Stimulated activated CD8-positive, alpha-beta memory T cell treated with anti-CD3 and anti-CD28 coated beads, Interleukin-4, amount 100 ng/mL, for 1 hour (primary cell): Measurements from ENCODE around the gene PSPH.

Experiments used
- DNase-seq, 2 donors: peaks; one replicate each; pipeline ENCODE4 v3.0.0-alpha.2; 2020; ENCODE audit warnings: low read depth in 2 of 2, low spot score in 1 of 2

PSPH gene

GRCh38 chr7:56007167-56007652 lies 44.0 kb downstream of the PSPH start:
- no peak for DNase-seq

- DNase-seq: no peak
Observed at GRCh38 chr7:56003749-56004148, 47.5 kb downstream of the PSPH start.

- DNase-seq: no peak
Observed at GRCh38 chr7:55996856-55997500, 54.3 kb downstream of the PSPH start.

GRCh38 chr7:55992346-55992745 lies 58.9 kb downstream of the PSPH start:
- DNase-seq: no peak

GRCh38 chr7:55983537-55983936 lies 67.7 kb downstream of the PSPH start:
- DNase-seq: no peak

- no peak for DNase-seq
Observed at GRCh38 chr7:55980266-55980665, 71.0 kb downstream of the PSPH start.

GRCh38 chr7:55977831-55978230 lies 73.4 kb downstream of the PSPH start:
- no peak for DNase-seq

GRCh38 chr7:55975988-55976633 lies 75.1 kb downstream of the PSPH start:
- DNase-seq: no peak

- DNase-seq: no peak
Observed at GRCh38 chr7:55973747-55974250, 77.4 kb downstream of the PSPH start.

- DNase-seq: no peak
Observed at GRCh38 chr7:55970978-55971377, 80.3 kb downstream of the PSPH start.

GRCh38 chr7:55970561-55970960 lies 80.7 kb downstream of the PSPH start:
- no peak for DNase-seq

- no peak for DNase-seq
Observed at GRCh38 chr7:55969391-55969790, 81.9 kb downstream of the PSPH start.

GRCh38 chr7:55966851-55967250 lies 84.4 kb downstream of the PSPH start:
- DNase-seq: no peak

- DNase-seq: no peak
Observed at GRCh38 chr7:55965805-55966421, 85.3 kb downstream of the PSPH start.

GRCh38 chr7:55965100-55965470 lies 86.2 kb downstream of the PSPH start:
- no peak for DNase-seq

- DNase-seq: peak; percentile 14 to 19
Observed at GRCh38 chr7:55964261-55965099, 86.8 kb downstream of the PSPH start, which contains the start of gene NIPSNAP2. Gene NIPSNAP2 (plus strand): TSS chr7:55964585. CDS start chr7:55964610, 25 bp downstream.

GRCh38 chr7:55963584-55964168 lies 87.6 kb downstream of the PSPH start:
- DNase-seq: no peak

GRCh38 chr7:55962014-55962413 lies 89.2 kb downstream of the PSPH start:
- no peak for DNase-seq
